ENCODE data around the gene MMP17. TPM values are rescaled to one million over a fixed set of nuclear protein-coding genes. Genes with fewer than 3 reads are reported as not detected.

MMP17 gene
- total and polyA plus RNA-seq, 10 of the 15 experiments (the other 5 are each of a cell fraction or from before 2014, with no cell fraction given), result 0.11 to 0.28 (median 0.23) TPM; not detected in 7

DNA sequence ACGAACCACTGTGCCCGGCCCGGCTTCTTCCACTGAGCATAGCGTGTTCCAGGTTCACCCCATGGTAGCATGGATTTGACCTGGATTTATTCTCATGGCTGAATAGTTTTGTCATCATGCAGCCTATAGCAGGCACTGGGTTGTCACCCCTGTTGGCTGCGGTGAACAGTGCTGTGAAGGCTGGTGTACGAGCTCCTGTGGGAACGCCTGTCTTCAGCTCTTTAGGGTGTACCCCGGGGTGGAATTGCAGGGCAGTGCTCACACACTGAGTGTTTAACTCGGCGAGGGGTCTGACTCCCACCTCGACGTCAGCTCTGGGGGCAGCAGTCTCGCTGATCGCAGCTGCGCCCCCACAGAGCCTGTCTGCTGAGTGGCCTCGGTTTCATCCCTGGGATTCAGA lies 15.3 kb downstream of the MMP17 start:
- FAIRE-seq, result no peak
- TF ChIP-seq MTA2 (IDR thresholded peaks at IDR 0.05; ENCODE audit: low read depth) (no peak), SREBF1 (IDR thresholded peaks at IDR 0.05; ENCODE audit: low read length) (no peak), SIN3A (IDR thresholded peaks at IDR 0.05; ENCODE audit: low read depth, low read length) (no peak), JUNB (IDR thresholded peaks at IDR 0.05) (no peak), MEF2A (IDR thresholded peaks at IDR 0.05; ENCODE audit: insufficient read depth, low read depth, low read length) (no peak), ZBED1 (IDR thresholded peaks at IDR 0.05; ENCODE audit: borderline replicate concordance) (no peak), CEBPZ (IDR thresholded peaks at IDR 0.05; ENCODE audit: low read depth, low read length) (no peak), ZNF592 (IDR thresholded peaks at IDR 0.05) (no peak), EED (IDR thresholded peaks at IDR 0.05; ENCODE audit: low read depth) (no peak), SUZ12 (IDR thresholded peaks at IDR 0.05; ENCODE audit: unreplicated experiment) (no peak), BCL11A (IDR thresholded peaks at IDR 0.05; ENCODE audit: low read depth, low read length) (no peak), ZNF217 (IDR thresholded peaks at IDR 0.05) (no peak), NFYB (IDR thresholded peaks at IDR 0.05; ENCODE audit: insufficient read depth, low read depth, low read length) (no peak), TCF12 (IDR thresholded peaks at IDR 0.05; ENCODE audit: low read depth, low read length) (no peak), SMARCA5 (IDR thresholded peaks at IDR 0.05) (no peak)
- TF ChIP-seq, protein P1, sequence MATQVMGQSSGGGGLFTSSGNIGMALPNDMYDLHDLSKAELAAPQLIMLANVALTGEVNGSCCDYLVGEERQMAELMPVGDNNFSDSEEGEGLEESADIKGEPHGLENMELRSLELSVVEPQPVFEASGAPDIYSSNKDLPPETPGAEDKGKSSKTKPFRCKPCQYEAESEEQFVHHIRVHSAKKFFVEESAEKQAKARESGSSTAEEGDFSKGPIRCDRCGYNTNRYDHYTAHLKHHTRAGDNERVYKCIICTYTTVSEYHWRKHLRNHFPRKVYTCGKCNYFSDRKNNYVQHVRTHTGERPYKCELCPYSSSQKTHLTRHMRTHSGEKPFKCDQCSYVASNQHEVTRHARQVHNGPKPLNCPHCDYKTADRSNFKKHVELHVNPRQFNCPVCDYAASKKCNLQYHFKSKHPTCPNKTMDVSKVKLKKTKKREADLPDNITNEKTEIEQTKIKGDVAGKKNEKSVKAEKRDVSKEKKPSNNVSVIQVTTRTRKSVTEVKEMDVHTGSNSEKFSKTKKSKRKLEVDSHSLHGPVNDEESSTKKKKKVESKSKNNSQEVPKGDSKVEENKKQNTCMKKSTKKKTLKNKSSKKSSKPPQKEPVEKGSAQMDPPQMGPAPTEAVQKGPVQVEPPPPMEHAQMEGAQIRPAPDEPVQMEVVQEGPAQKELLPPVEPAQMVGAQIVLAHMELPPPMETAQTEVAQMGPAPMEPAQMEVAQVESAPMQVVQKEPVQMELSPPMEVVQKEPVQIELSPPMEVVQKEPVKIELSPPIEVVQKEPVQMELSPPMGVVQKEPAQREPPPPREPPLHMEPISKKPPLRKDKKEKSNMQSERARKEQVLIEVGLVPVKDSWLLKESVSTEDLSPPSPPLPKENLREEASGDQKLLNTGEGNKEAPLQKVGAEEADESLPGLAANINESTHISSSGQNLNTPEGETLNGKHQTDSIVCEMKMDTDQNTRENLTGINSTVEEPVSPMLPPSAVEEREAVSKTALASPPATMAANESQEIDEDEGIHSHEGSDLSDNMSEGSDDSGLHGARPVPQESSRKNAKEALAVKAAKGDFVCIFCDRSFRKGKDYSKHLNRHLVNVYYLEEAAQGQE (IDR thresholded peaks at IDR 0.05; ENCODE audit: low read depth, low read length), result no peak
- ATAC-seq, result no peak
- in situ Hi-C loops (cut with MboI), result no loop called here
- Histone ChIP-seq H3K4me1 (ENCODE audit: control insufficient read depth, insufficient read depth, low read length) (no peaks in the 10 kb centered on the region), H3K79me2 (ENCODE audit: control insufficient read depth, insufficient read depth, low read length) (no peaks in the 10 kb centered on the region), H3K9ac (ENCODE audit: control insufficient read depth, insufficient read depth, low read length) (no peak overlapping the region), H3K27me3 (replicated peaks in 1 of 2; ENCODE audit: control insufficient read depth in 2 of 2, insufficient read depth in 2 of 2, low read length in 1 of 2) (no peaks in the 10 kb centered on the region), H4K20me1 (ENCODE audit: control insufficient read depth, insufficient read depth) (no peaks in the 10 kb centered on the region), H3K4me3 (no peak overlapping the region), H3K4me2 (ENCODE audit: control insufficient read depth, insufficient read depth) (no peak overlapping the region), H2AFZ (ENCODE audit: control insufficient read depth, low read depth, low read length) (no peak overlapping the region), H3K9me3 (replicated peaks; ENCODE audit: control insufficient read depth, insufficient read depth, low read length) (no peaks in the 10 kb centered on the region), H3K27ac (ENCODE audit: control insufficient read depth, insufficient read depth) (no peak overlapping the region), H3K36me3 (ENCODE audit: control insufficient read depth in 2 of 2, insufficient read depth in 2 of 2, low read length in 1 of 2) (no peaks in the 10 kb centered on the region)
- BruUV-seq (replicated peaks), result no TSS peak
- ChIA-PET SMC1A (ENCODE audit: uncharacterized antibody, unreplicated experiment) (no interaction called here), CTCF (no interaction called here), RAD21 (ENCODE audit: unreplicated experiment) (no interaction called here), POLR2A (interaction anchor here (0.6 kb wide), 1 partner anchor 570 kb away, joined by 5 read pairs; no protein-coding TSS in a partner anchor)
- no peak for DNase-seq (ENCODE audit: low read depth, low spot score)
- intact Hi-C loops (cut with micrococcal nuclease; ENCODE audit: unreplicated experiment), result no loop called here
- WGBS (ENCODE audit: insufficient coverage, insufficient replicate concordance, low lambda C conversion rate, missing lambda C conversion rate), result 84% methylated on average over 8 of the region's 16 CpGs

All from GM12878 (cell line).